Measurements from ENCODE around the gene TEX48.
A peak's percentile ranks its signal among the peaks of the same experiment; 100 is the strongest.

Gene TEX48

DNA sequence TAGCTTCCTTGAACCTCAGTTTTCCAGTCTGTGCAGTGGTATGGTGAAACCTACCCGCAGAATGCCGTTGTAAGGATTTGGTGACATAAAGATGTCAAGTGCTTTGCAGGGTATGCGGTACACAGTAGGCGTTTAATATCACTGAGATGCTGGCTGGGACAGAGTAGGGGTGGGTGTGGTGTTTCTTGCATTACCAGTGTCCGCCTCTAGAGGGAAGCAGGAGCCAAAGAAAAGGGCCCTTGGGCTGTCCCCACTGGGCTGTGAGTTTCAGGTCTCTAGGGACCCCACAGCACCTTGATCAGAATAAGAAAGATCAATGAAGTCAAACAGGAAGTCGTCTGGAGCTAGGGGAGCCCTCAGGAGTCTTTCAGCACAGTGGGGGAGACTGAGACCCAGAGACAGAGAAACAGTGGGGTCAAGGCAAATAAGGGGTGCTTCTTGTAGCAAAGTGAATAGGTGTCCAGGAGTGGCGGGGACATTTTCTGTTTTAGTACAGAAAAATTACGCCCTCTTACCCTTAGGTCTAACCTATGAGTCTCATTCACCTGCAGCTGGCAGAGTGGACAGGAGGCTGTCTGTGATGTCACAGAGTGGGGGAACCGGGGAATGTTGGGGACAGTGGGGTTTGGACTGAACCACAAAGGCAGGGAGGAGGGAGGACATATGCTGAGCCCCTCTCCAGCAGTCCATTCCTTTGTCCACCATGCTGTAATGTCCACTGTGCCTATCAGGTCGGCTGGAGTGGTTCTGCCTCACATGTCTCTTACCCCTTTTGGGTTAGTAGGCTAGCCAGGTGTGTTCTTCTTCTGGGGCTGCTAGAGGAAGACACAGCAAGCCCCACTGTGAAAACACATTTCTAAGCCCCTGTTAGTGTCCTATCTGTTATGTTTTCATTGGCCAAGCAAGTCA lies 19.7 kb downstream of the TEX48 start:
- peak; percentile 86 for DNase-seq

DNA sequence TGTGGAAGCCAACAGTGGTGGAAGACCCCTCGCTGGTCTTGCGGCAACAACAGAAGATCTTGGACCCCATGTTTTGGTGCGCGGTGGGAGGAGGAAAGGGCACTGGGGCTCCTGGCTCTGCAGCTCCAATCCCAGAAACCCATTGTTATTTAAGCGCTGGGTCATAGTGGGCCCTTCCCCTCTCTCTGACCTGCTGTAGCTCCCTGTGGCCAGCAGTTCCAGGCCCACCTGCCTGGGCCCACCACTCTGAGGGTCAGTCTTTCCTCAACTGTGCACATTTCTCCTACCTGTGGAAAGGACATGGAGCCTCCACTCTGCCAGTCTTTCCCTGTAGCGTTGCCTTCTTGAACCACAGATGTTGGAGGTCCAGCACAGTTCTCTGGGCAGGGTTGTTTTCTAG lies 24.3 kb downstream of the TEX48 start, which contains the start of gene TEX53:
Gene TEX53, minus strand, starts transcription at position 101 of the 400 bp plus-strand sequence. Its CDS starts 31 bp downstream, at position 70.
- DNase-seq: no peak

DNA sequence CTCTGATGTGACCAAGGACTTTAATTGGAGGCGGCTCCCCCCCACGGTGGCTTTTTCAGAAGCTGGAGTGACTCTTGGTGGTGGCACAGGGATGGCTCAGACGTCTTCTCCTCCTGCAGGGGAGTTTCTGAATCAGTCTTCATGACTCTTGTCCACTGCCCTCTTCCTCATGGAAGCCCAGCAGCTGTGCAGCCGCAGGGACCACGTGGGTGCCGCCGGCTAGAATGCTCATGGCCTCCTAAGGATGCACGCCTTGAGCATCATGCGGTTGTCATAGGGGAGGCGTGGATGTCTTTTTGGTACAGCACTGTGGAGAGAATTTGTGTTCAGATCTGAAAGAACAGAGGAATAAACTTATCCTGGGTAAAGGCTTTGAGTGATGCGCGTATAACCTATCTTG lies 25.7 kb downstream of the TEX48 start:
- DNase-seq: no peak

DNA sequence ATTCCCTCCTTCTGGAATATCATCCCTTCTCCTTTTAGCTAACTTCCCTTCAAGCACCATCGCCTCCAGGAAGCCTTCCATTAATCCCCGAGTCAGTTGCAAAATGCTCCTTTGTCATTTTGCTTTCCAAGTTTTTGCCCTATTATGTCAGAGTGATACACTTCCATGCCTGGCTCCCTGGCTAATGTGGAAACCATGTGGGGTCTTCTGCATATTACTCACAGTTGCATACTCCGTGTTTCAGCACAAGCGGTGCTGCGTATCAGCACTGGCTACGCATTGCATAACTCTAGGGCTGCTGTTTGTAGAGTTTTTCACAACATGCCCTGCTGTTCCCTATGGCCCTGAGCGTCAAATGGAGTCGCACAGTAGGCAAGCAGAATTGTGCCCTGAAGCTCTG lies 26.3 kb downstream of the TEX48 start:
- no peak for DNase-seq

GRCh38 chr9:114653556-114654159 lies 28.3 kb downstream of the TEX48 start:
- DNase-seq: peak; percentile 91

DNA sequence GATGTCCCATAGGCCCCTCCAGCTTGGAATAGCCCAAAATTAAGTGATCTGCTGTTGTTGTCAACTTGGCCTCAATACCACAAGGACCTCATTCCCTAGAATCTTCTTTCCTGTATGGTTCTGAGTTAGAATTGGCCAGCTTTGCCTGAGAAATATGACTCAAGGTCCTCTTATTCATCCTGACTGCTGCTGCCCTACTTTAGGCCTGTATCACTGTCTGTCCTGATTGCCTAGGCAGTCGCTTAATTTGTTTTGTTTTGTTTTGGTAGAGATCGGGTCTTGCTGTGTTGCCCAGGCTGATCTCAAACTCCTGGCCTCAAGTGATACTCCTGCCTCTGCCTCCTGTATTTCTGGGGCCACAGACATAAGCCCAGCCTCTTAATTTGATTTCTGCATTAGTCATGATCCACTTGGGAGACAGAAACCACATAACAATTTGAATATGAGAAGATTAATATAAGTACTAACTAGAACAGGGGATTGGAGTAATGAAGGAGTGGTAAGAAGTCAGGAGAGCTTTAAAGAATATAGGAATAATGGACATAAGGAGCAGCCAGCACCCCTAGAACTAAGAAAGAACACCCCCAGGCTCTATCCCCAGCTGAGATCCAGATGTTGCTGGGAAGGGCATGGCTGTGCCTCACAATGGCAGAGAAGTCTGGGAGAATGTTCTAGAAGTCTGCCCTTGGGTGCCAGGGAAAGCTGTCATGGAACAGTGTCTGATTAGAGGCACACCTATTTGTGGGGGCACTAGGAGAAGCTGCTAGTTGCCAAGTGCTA lies 29.0 kb downstream of the TEX48 start:
- no peak for DNase-seq

DNA sequence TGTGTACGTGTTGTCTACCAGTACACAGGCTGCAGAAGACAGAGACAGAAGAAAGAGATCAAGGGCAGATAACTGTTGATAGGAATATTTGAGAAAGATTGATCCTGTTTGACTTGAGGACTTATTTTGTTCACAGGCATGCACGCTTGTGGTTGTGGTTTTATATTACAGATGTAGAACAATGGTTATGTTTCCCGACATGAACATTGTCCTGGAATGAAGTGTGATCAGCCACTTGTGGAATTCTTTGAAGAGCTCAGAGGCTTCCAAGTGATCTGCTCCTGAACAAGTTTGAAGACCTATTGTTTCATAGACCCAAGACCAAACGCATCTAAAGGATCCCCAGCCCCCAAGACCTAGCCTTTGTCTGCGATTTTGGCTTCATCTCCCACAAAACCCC lies 38.1 kb downstream of the TEX48 start:
- peak; percentile 13 for DNase-seq

GRCh38 chr9:114643001-114643400 lies 39.0 kb downstream of the TEX48 start:
- DNase-seq: no peak

- DNase-seq: no peak
Measured at GRCh38 chr9:114641967-114642366, 40.0 kb downstream of the TEX48 start.

DNA sequence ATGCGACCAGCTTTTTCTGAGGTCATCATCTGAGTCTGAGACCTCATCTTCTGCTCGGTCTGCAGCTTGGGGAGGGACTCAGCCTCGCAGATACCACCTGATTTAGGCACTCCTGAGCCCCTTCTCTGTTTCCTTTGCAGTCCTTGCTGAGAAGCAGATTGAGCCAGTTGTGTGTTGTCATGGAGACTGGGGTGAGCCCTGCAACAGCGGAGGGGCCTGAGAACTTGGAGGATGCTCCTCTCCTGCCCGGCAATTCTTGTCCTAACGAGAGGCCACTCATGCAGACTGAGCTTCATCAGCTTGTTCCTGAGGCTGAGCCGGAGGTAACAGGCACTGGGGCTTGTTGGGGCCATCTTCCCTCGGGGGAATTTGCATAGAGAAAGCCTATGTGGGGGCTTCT lies 43.6 kb downstream of the TEX48 start:
- no peak for DNase-seq

DNA sequence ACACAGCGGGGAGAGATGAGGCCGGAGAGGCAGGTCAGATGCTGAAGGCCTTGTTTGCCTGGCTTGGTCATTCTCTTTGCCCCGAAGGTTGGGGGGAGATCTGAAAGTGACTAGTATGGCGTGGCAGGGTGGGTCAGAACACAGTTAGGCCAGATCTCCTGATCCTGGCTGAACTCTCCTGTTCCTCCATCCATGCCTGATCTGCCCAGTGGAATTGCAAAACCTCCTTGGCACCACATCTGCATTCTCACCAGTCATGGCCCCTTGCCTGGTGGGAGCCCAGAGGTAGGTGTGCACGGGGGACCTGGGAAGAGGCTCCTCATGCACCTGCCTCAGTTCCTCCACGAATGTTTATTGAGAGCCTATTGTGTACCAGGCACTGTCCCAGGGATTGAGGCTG lies 47.6 kb downstream of the TEX48 start:
- no peak for DNase-seq

- DNase-seq: no peak
Measured at GRCh38 chr9:114633438-114634089, 48.4 kb downstream of the TEX48 start.

DNA sequence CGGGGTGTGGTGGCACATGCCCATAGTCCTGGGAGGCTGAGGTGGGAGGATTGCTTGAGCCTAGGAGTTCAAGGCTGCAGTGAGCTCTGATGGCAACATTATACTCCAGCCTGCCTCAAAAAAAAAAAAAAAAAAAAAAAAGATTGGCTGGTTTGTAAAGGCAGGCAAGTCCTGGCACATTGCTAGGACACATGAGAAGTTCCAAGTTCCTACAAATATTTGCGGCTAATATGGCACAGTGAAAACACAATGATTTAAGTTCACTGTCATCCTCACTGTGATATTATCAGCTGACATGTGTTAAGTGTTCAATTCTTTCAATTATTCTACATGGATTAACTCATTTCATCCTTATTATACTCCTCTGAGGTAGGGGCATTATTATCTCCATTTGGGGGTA lies 50.8 kb downstream of the TEX48 start:
- no peak for DNase-seq

GRCh38 chr9:114629563-114630090 lies 52.4 kb downstream of the TEX48 start:
- DNase-seq: no peak

GRCh38 chr9:114627553-114627952 lies 54.4 kb downstream of the TEX48 start:
- no peak for DNase-seq

- no peak for DNase-seq
Measured at GRCh38 chr9:114626415-114627020, 55.5 kb downstream of the TEX48 start.

- no peak for DNase-seq
Measured at GRCh38 chr9:114624677-114625076, 57.3 kb downstream of the TEX48 start.

DNA sequence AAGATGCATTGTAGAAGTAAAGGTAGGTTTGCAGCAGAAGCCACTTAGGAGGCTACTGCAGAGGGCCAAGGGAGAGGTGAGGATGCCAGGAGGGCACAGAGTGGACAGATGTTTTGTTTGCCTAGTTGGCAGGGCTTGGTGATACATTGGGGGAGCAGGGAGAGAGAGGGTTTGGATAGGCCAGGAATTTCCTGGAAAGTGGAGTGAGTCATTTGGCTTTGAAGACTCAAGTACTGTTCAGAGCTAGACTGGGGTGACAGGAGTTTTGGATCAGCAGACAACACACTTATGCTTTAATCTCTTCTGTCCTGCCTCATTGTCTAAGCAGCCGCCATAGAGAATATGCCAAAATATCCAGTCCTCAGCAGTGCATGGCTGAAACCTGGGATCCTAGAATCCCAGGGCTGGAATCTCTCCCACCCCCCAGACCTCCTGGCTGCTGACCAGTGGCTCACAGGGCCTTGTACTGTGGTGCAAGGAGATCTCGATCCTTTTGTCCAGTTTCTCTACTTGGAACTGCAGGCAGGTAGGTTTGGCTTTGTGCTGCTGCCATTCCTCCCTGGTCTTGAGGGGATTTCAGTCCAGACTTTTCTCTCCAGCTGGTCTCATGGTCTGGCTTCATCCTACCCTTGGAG lies 59.9 kb downstream of the TEX48 start:
- no peak for DNase-seq

DNA sequence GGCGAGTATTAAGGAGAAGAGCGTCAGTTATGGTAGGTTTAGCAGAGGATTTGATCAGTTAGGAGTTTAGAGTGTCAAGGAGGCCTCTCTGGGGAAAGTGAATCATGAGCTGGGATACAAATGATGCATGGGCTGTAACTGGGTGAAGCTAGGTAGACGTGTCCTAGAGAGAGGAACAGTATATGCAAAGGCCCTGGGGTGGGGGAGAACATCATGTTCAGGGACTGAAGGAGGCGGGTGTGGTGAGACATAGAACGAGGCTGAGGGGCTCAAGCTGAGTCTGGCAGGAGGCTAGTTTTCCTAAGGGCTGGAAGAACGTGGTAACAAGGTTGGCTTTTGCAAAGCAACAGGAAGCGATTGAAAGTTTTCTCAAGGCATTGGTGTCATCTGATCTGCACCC lies 60.4 kb downstream of the TEX48 start:
- no peak for DNase-seq

DNA sequence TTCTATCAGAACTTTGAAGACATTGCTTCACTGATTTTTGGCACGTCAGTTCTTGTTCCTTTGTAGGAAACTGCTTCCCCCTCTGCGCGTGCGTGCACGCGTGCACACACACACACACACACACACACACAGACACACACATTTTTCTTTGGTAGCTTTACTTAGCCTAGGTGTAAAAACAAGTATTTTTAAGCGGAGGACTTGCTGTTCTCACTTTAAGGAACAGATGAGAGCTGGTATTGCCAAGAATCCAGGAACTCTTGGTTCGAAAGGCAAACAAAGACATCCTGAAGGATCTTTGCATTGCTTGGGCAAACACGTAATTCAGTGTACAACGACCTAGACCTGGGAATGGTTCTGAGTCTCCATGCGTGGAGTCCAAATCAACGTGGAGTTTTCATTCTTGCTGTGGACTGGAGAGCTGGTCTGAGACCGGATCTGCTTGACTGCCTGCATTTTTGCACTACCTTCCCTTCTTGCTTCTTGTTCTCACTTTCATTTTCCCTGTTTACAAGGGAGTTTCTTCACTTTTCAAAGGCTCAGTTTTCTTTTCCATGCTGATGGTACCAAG lies 62.7 kb downstream of the TEX48 start:
- no peak for DNase-seq

Measured in activated CD8-positive, alpha-beta memory T cell treated with anti-CD3 and anti-CD28 coated beads, Interleukin-2, amount 50 U/mL, for 48 hours (primary cell).